ENCODE measurements around the gene ATG4C.

GRCh38 chr1:62852253-62852652 is 68.3 kb downstream of the ATG4C start:
- TF ChIP-seq YY1 (IDR thresholded peaks at IDR 0.05; ENCODE audit: low read depth, low read length) (no peak), HDAC2 (IDR thresholded peaks at IDR 0.05) (no peak), JUNB (IDR thresholded peaks at IDR 0.05) (no peak), NR2C2 (IDR thresholded peaks at IDR 0.05; ENCODE audit: borderline replicate concordance, control insufficient read depth, insufficient read length, low read depth) (no peak), SMC3 (IDR thresholded peaks at IDR 0.05; ENCODE audit: borderline replicate concordance, low read length) (no peak), EP300 (IDR thresholded peaks at IDR 0.05; ENCODE audit: borderline replicate concordance in 1 of 2, control insufficient read depth in 1 of 2, low read depth in 2 of 2, low read length in 2 of 2) (no peak), CTCF (IDR thresholded peaks at IDR 0.05 in 2 of 3, conservative IDR thresholded peaks at IDR 0.05 in 1 of 3; ENCODE audit: control insufficient read depth in 2 of 3, extremely low read depth in 1 of 3, insufficient read depth in 1 of 3, low read depth in 3 of 3, low read length in 3 of 3) (no peak), REST (IDR thresholded peaks at IDR 0.05; ENCODE audit: low read depth, low read length) (no peak), ATF2 (IDR thresholded peaks at IDR 0.05; ENCODE audit: low read length) (no peak), RUNX3 (IDR thresholded peaks at IDR 0.05; ENCODE audit: low read length) (no peak), CHD2 (IDR thresholded peaks at IDR 0.05; ENCODE audit: borderline replicate concordance, low read depth, low read length) (no peak), RAD51 (IDR thresholded peaks at IDR 0.05) (no peak)
